Tibial nerve (tissue), 4 donors: ENCODE results near the gene VOPP1.

Experiments
- CTCF ChIP-seq, 5 experiments: fragments of 200-600 bp in 3 of 5; fragments of 450-650 bp in 2 of 5; sonication (generic) in 3 of 5; IDR thresholded peaks; one replicate each; pipeline ENCODE4 v1.5.1; 2016 to 2019; ENCODE audit warnings: antibody characterized with exemption in 5 of 5, mild to moderate bottlenecking in 3 of 5, moderate library complexity in 2 of 5
- EP300 ChIP-seq, 2 donors: sonication (generic); formaldehyde crosslinking; IDR thresholded peaks; one replicate each; pipeline ENCODE4 v1.6.1; 2017; ENCODE audit warnings: antibody characterized with exemption in 2 of 2, mild to moderate bottlenecking in 1 of 2
- POLR2A ChIP-seq, 2 donors: fragments of 450-650 bp; IDR thresholded peaks; one replicate each; pipeline ENCODE4 v1.6.1; 2017; ENCODE audit warnings: antibody characterized with exemption in 2 of 2, mild to moderate bottlenecking in 2 of 2, moderate library complexity in 2 of 2

GRCh38 chr7:55618913-55619312 lies 46.6 kb upstream of the VOPP1 start:
- no peak for TF ChIP-seq POLR2A (IDR thresholded peaks at IDR 0.05)
- no peak for TF ChIP-seq CTCF (IDR thresholded peaks at IDR 0.05)
- TF ChIP-seq EP300 (IDR thresholded peaks at IDR 0.05) = no peak
